Loucy (cell line): Measurements from ENCODE around the gene SPECC1.

Experiments
- EZH2phosphoT487 ChIP-seq: fragments of 200-600 bp; IDR thresholded peaks from 2 replicates; pipeline ENCODE4 v1.6.1; 2018; ENCODE audit warnings: antibody characterized with exemption, mild to moderate bottlenecking, moderate library complexity, borderline replicate concordance
- TF ChIP-seq, protein P1 (sequence below): fragments of 200-600 bp; sonication (generic); conservative IDR thresholded peaks from 2 replicates; pipeline ENCODE4 v1.5.1; 2014; ENCODE audit warnings: mild to moderate bottlenecking, antibody characterized with exemption, low read length

- TF ChIP-seq, protein P1, sequence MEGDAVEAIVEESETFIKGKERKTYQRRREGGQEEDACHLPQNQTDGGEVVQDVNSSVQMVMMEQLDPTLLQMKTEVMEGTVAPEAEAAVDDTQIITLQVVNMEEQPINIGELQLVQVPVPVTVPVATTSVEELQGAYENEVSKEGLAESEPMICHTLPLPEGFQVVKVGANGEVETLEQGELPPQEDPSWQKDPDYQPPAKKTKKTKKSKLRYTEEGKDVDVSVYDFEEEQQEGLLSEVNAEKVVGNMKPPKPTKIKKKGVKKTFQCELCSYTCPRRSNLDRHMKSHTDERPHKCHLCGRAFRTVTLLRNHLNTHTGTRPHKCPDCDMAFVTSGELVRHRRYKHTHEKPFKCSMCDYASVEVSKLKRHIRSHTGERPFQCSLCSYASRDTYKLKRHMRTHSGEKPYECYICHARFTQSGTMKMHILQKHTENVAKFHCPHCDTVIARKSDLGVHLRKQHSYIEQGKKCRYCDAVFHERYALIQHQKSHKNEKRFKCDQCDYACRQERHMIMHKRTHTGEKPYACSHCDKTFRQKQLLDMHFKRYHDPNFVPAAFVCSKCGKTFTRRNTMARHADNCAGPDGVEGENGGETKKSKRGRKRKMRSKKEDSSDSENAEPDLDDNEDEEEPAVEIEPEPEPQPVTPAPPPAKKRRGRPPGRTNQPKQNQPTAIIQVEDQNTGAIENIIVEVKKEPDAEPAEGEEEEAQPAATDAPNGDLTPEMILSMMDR: no peak
- TF ChIP-seq EZH2phosphoT487: no peak
Measured at GRCh38 chr17:20184181-20184580, 175.0 kb downstream of the SPECC1 start.
